Measurements from ENCODE around the gene TNFRSF18. TPM values are rescaled to one million over a fixed set of nuclear protein-coding genes. Genes with fewer than 3 reads are reported as not detected.

Gene TNFRSF18
- total and polyA plus RNA-seq, 2 donors (not counting 3 experiments of a cell fraction or from before 2014, with no cell fraction given): not detected

DNA sequence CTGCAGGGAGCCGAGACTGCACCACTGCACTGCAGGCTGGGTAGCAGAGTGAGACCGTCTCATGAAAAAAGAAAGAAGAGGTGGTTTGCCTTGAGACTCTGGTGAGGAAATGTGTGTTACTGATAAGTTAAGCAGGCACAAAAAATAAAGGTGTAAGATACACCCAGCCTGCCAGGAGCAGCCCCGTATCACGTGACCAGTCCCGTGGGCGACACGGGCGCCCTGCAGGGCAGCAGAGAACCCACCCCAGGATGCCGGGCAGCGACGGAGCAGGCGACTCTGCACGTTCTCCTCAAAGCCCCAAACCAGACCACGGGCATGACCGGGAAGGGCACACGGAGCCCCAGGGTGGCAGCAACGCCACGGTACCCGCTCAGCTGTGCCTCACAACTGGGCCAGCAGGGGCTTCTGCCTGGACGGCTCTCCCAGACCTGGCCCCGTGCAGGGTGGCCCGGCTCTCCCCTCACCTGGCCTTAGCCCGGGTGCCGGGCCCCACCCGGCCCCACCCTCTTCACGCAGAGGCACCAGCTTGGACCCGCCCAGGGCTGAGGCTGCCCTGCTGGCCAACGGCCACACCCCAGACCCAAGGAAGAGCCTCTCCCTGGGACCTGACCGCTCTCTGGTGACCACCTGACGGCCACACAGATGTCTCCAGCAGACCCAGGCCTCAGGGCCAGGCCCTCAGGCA lies 15.6 kb upstream of the TNFRSF18 start:
- Histone ChIP-seq H3K79me2 (ENCODE audit: control insufficient read depth, insufficient read depth, low read length) (peaks cover 18% of the 10 kb centered on the region), H3K9me1 (replicated peaks; ENCODE audit: control insufficient read depth, extremely low read depth, insufficient read depth, low read length) (no peaks in the 10 kb centered on the region), H3K27ac (ENCODE audit: insufficient read depth, low read depth, low read length) (no peak overlapping the region), H2AFZ (ENCODE audit: low read depth, low read length) (no peak overlapping the region), H3K4me2 (ENCODE audit: insufficient read depth, low read length) (no peak overlapping the region), H4K20me1 (replicated peaks; ENCODE audit: control insufficient read depth, extremely low read depth, insufficient read depth, low read length) (no peaks in the 10 kb centered on the region), H3K27me3 (ENCODE audit: control insufficient read depth in 2 of 2, insufficient read depth in 2 of 2, low read length in 2 of 2) (no peaks in the 10 kb centered on the region), H3K9ac (replicated peaks; ENCODE audit: extremely low read depth, insufficient read depth, low read length) (no peak overlapping the region), H3K9me3 (replicated peaks; ENCODE audit: control insufficient read depth, insufficient read depth, low read length) (no peaks in the 10 kb centered on the region), H3K4me1 (ENCODE audit: control insufficient read depth, extremely low read depth, insufficient read depth, low read length) (no peaks in the 10 kb centered on the region), H3K4me3 (replicated peaks in 1 of 3; ENCODE audit: insufficient read depth in 1 of 3, low read depth in 1 of 3, low read length in 3 of 3) (no peak overlapping the region), H3K36me3 (ENCODE audit: control insufficient read depth in 2 of 2, extremely low read depth in 1 of 2, insufficient read depth in 2 of 2, low read length in 2 of 2) (peaks cover 0 to 51% of the 10 kb centered on the region in 2 experiments)
- ChIA-PET CTCF (no interaction called here), POLR2A (no interaction called here)
- no peak for FAIRE-seq
- TF ChIP-seq, protein P1, sequence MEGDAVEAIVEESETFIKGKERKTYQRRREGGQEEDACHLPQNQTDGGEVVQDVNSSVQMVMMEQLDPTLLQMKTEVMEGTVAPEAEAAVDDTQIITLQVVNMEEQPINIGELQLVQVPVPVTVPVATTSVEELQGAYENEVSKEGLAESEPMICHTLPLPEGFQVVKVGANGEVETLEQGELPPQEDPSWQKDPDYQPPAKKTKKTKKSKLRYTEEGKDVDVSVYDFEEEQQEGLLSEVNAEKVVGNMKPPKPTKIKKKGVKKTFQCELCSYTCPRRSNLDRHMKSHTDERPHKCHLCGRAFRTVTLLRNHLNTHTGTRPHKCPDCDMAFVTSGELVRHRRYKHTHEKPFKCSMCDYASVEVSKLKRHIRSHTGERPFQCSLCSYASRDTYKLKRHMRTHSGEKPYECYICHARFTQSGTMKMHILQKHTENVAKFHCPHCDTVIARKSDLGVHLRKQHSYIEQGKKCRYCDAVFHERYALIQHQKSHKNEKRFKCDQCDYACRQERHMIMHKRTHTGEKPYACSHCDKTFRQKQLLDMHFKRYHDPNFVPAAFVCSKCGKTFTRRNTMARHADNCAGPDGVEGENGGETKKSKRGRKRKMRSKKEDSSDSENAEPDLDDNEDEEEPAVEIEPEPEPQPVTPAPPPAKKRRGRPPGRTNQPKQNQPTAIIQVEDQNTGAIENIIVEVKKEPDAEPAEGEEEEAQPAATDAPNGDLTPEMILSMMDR (IDR thresholded peaks at IDR 0.05; ENCODE audit: extremely low read depth in 1 of 2, insufficient read depth in 1 of 2, low read depth in 1 of 2, low read length in 2 of 2): no peak
- TF ChIP-seq EZH2 (IDR thresholded peaks at IDR 0.05; ENCODE audit: borderline replicate concordance, low read depth, low read length, severe bottlenecking): no peak
- no peak for TF ChIP-seq JUN (IDR thresholded peaks at IDR 0.05; ENCODE audit: borderline replicate concordance, insufficient read depth, insufficient read length, low read depth)
- no peak for TF ChIP-seq FOS (IDR thresholded peaks at IDR 0.05; ENCODE audit: borderline replicate concordance, insufficient read depth, low read length)
- no peak for TF ChIP-seq POLR2AphosphoS5 (IDR thresholded peaks at IDR 0.05; ENCODE audit: insufficient read depth, low read depth, low read length)
- TF ChIP-seq, protein P2, sequence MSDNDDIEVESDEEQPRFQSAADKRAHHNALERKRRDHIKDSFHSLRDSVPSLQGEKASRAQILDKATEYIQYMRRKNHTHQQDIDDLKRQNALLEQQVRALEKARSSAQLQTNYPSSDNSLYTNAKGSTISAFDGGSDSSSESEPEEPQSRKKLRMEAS (IDR thresholded peaks at IDR 0.05; ENCODE audit: insufficient read depth, insufficient read length): no peak
- no peak for TF ChIP-seq MYC (IDR thresholded peaks at IDR 0.05; ENCODE audit: low read depth, low read length)
- no peak for TF ChIP-seq POLR2A (IDR thresholded peaks at IDR 0.05; ENCODE audit: low read depth, low read length)
- DNase-seq (ENCODE audit: low read depth, low spot score): no peak
- BruUV-seq (replicated peaks): no TSS peak
- dilution Hi-C loops (cut with MboI; ENCODE audit: extremely low pct_ligation_motif_present, low sequenced_read_pairs): no loop called here
- intact Hi-C loops (cut with micrococcal nuclease): no loop called here

Measured in endothelial cell of umbilical vein (primary cell).